HuH-7.5 (cell line): ENCODE measurements around the gene PCDHGC4.

Experiments used
- DNase-seq: peaks from one replicate; pipeline ENCODE4 v3.0.0; 2011; ENCODE audit warnings: low spot score

The PCDHGC4 gene

GRCh38 chr5:141512911-141513626 lies 28.2 kb downstream of the PCDHGC4 start:
- no peak for DNase-seq

DNA sequence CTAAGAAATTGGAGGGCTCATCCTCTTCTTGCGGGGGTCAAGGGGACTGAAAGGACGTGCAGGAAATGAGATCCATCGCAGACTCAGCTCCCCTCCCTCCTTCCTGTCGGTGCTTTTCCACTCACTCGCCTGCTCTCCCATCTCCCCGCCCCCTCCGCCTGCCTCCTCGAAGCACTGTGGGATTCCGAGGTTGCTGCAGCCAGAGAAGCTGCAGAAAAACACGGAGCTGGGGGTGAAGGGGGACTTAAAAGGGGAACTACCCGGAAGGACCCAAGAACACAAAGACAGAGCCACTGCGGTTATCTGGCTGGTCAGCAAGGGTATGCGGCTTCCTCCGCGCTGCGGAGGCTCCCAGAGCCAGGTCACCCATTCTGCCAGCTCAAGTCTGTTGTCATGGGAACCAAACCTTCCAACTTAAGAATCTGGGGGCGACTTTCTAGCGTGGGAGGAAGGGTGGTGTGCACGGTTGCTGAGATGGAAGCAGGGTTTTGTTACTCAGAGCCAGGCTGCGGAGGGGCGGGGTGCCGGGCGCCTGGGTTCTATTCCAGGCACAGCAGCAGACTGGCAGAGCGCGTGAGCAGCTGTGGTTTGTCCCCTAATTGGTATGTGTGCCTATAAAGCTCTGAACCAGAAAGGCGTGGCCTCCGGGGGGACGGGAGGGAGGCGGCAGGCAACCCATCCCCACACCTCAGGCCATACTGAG lies 28.9 kb downstream of the PCDHGC4 start:
- no peak for DNase-seq

- no peak for DNase-seq
These were observed 29.7 kb downstream of the PCDHGC4 start for GRCh38 chr5:141514330-141515133.

GRCh38 chr5:141515141-141515540 lies 30.3 kb downstream of the PCDHGC4 start:
- DNase-seq = no peak

GRCh38 chr5:141515946-141516671 lies 31.3 kb downstream of the PCDHGC4 start:
- DNase-seq = no peak

- DNase-seq = no peak
These were observed 31.8 kb downstream of the PCDHGC4 start for GRCh38 chr5:141516672-141517025.

DNA sequence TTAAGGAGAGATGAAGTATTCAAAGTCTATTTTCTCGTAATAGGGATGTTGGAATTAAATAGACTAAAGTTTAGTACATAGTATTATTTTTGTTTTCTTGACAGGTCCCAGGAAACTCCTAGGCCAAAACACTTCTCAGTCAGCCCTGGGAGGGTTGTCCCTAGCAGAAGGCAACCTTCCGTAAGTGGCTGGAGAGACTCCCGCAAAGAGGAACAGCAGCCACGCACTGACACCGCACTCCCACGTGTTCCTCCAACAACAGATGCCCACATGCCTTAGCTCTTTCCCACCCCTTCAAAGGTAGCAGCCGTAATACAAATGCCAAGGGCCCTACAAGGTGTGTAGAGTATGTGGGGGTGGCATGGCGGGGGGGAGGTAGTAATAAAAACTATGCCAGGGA lies 32.5 kb downstream of the PCDHGC4 start:
- DNase-seq = no peak

DNA sequence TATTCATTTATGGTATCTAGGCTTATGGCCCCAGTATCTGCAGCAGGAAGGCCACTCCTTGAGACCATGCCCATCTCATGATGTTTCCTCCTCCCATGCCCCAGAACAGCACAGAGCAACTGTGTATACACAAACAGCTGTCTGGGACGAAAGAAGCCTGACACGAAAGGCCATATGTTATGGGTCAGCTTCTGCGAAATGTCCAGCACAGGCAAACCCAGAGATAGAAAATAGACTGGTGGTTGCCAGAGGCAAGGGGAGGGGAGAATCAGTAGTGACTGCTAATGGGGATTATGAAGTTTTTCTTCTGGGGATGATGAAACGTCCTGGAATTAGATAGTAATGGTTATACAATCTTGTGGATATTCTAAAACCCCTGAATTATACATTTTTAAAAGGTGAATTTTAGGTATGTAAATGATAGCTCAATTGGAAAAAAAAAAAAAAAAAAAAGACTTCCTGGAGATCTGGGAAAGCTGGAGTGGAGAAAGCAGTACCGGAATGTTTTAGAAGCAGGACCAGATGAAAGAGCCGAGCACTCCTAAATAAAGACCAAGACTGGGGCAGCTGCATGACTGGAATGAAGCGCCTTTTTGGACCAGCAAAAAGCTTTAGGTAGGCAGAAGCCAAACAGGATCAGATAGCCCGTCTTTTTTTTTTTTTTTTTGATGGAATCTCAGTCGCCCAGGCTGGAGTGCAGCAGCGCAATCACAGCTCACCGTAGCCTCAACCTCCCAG lies 33.2 kb downstream of the PCDHGC4 start:
- no peak for DNase-seq

DNA sequence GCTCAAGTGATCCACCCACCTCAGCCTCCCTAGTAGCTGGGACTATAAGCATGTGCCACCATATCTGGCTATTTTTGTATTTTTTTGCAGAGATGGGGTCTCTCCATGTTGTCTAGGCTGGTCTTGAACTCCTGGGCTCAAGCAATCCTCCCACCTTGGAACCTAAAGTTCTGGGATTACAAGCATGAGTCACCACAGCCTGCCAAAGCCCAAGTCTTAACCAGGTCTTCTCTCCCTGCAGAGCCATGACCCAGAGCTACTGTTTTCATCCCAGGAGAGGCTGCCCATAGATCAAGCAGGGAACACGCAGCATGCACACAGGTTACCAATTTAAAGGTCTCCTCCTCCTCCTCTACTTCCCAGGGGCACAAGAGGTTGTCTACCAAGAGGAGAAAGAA lies 33.8 kb downstream of the PCDHGC4 start:
- DNase-seq = no peak

DNA sequence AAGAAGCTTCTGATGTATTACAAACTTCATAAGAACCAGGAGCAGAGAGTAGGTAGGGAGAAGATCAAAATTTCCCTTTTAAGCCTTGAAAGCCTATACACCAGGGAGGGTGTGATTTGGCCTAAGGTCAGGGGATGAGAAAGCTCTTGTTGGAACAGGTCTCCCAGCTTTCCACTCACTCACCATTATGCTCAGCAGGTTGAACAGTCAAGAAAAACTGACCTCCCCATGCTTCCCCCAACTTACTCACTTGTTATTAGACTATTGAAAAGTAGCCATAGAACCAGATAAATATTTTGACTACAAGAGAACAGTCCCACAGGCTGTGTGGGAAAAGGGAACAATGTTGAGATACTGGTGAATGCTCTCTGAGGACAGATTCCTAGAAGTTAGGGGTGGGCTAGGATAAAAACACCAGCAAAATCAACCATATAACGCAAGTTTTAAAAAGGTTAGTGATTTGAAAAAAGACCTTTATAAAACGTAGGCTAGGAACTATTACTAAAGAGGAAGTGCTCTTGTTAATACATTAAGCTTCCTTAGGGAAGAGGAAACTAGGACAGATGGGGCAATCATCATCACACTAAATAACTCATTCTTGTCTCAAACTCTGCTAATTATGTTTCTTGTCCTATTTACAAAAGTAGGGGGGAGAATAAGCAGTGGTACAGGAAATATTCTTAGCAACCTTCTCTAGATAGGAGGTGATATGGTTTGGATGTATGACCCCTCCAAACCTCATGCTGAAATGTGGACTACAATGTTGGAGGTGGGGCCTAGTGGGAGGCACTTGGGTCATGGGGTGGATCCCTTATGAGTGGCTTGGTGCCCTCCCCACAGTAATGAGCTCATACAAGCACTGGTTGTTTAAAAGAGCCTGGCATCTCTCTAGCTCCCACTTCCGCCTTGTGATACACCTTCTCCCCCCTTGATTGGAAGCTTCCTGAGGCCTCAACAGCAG lies 35.1 kb downstream of the PCDHGC4 start:
- DNase-seq = no peak

DNA sequence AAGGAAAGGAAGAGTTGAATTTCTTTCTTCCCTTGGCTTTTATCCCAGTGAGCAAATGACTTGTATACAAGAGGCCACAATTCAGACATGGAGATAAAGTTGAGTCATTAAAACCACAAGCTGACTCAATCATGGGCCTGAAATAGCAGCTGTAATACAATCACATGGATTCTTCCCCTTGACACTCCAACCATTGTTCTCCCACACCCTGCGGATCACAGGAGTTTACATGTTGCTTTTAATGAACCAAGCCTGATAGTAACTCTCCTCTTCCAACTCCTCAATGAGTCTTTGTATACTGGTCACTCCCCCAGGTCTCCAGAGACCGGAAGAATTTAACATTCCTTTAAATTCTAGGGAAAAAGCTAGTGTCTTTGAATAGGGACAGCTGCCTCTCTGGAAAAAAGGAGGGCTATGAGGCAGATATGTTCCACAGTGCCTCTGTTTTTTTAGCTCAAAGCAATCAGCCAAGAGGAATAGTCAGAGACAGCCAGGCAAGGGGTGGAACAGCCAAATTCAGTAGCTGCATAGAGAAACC lies 36.5 kb downstream of the PCDHGC4 start:
- DNase-seq = no peak

GRCh38 chr5:141522301-141522700 lies 37.5 kb downstream of the PCDHGC4 start:
- no peak for DNase-seq

- DNase-seq = no peak
These were observed 39.2 kb downstream of the PCDHGC4 start for GRCh38 chr5:141523991-141524390.

- peak; percentile 76 for DNase-seq
These were observed 40.1 kb downstream of the PCDHGC4 start for GRCh38 chr5:141524604-141525597.

- no peak for DNase-seq
These were observed 40.8 kb downstream of the PCDHGC4 start for GRCh38 chr5:141525653-141526052.

DNA sequence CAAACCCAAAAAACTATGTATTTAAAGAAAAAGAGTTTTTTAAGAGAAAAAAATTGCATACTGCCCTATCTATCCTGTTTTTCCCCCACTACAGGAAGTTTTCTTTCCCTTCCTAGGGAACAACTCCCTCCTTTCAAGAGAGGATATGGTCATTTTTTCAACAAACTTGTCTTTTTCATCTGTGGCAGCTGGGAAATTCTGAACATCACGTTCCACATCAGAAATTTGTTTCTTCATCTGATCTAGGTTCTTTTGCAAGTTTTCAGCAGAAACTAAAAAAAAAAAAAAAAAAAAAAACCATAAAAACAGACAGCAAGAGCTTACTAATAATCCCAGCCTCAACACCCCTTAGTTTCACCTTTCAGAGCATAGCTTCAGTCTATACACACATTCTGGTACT lies 42.6 kb downstream of the PCDHGC4 start:
- no peak for DNase-seq

DNA sequence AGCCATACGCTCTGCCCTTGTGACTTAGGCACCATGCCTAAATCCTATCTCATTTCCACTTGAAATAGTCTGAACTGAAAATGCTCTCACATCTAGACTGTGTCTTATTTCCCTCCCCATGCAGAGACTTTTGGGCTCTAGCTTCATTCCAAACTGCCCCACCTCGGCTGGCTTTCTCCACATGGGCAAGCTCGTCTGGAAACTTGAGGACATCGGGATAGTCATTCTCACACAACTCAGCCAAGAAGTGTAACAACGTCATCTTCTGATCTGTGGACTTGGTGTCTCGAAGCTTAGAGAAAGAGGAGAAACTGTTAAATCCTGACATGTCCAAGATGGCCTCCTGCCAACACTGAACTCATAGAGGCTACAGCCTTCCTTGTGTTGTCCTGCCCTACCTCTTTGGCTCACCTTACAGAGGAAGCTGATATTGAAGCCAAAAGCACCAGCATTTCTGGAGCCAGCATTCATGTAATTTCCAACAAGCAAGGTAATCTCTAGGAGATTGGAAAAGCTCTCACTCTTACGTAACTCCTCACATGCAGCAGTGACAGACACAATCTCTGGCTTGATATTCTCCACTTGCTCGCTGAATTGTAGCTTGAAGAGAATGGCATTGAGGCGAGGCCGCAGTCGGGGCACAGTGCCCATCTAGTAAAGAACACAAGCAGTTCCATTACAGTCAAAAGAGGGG lies 43.6 kb downstream of the PCDHGC4 start:
- no peak for DNase-seq

GRCh38 chr5:141529002-141529401 lies 44.2 kb downstream of the PCDHGC4 start:
- no peak for DNase-seq
